ENCODE results near the gene INSRR. TPM values are rescaled to one million over a fixed set of nuclear protein-coding genes. Genes with fewer than 3 reads are reported as not detected.

Gene INSRR
- polyA plus RNA-seq, 2 of the 4 experiments (the other 2 are of a cell fraction) = not detected

GRCh38 chr1:156838972-156839371 lies 19.9 kb downstream of the INSRR start:
- WGBS (ENCODE audit: missing lambda C conversion rate) = 67% methylated on average over 4 of the region's 7 CpGs
- ATAC-seq = peak; percentile 60 to 85; a peak in 5 of 6 replicates
- peak in 1 of 2 experiments; percentile 72 for DNase-seq (ENCODE audit: low read depth in 1 of 2, low spot score in 1 of 2)
- ChIA-PET POLR2A (no interaction called here), CTCF (interaction anchor here (0.7 to 12.5 kb wide), 49 partner anchors 13 to 317 kb away, joined by 3 to 289 read pairs (median 6); partner anchors contain the start of genes CRABP2, INSRR, LRRC71 and NTRK1)
- no peak overlapping the region for H3K4me2 ChIP-seq
- no peaks in the 10 kb centered on the region for H3K9me3 ChIP-seq
- FAIRE-seq = no peak
- no peak overlapping the region for H3K4me3 ChIP-seq
- no peaks in the 10 kb centered on the region for H3K4me1 ChIP-seq
- no peak for TF ChIP-seq BHLHE40 (IDR thresholded peaks at IDR 0.05; ENCODE audit: low read depth, low read length)
- TF ChIP-seq, protein P1, sequence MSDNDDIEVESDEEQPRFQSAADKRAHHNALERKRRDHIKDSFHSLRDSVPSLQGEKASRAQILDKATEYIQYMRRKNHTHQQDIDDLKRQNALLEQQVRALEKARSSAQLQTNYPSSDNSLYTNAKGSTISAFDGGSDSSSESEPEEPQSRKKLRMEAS (IDR thresholded peaks at IDR 0.05) = no peak
- TF ChIP-seq SMC3 (IDR thresholded peaks at IDR 0.05) = peak; percentile 68
- TF ChIP-seq, protein P2, sequence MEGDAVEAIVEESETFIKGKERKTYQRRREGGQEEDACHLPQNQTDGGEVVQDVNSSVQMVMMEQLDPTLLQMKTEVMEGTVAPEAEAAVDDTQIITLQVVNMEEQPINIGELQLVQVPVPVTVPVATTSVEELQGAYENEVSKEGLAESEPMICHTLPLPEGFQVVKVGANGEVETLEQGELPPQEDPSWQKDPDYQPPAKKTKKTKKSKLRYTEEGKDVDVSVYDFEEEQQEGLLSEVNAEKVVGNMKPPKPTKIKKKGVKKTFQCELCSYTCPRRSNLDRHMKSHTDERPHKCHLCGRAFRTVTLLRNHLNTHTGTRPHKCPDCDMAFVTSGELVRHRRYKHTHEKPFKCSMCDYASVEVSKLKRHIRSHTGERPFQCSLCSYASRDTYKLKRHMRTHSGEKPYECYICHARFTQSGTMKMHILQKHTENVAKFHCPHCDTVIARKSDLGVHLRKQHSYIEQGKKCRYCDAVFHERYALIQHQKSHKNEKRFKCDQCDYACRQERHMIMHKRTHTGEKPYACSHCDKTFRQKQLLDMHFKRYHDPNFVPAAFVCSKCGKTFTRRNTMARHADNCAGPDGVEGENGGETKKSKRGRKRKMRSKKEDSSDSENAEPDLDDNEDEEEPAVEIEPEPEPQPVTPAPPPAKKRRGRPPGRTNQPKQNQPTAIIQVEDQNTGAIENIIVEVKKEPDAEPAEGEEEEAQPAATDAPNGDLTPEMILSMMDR (IDR thresholded peaks at IDR 0.05) = peak; percentile 81
- TF ChIP-seq RAD21 (conservative IDR thresholded peaks at IDR 0.05 in 1 of 2, IDR thresholded peaks at IDR 0.05 in 1 of 2) = peak; percentile 83 to 87
- no peak for TF ChIP-seq TP53 (CRISPR knock-in tag; IDR thresholded peaks at IDR 0.05)
- no peak for TF ChIP-seq JUN (IDR thresholded peaks at IDR 0.05)
- H3K27ac ChIP-seq = no peak overlapping the region

- Histone ChIP-seq H3K27ac (no peak overlapping the region), H3K4me2 (no peak overlapping the region), H3K4me3 (no peak overlapping the region), H3K9me3 (no peaks in the 10 kb centered on the region), H3K4me1 (no peaks in the 10 kb centered on the region)
- FAIRE-seq (no peak), ATAC-seq (no peak), DNase-seq (ENCODE audit: low read depth in 1 of 2, low spot score in 1 of 2) (no peak)
- ChIA-PET CTCF (interaction anchor here (0.8 to 12.5 kb wide), 16 partner anchors 11 to 148 kb away, joined by 3 to 289 read pairs (median 10); partner anchors contain the start of genes CRABP2, INSRR, NTRK1 and SH2D2A), POLR2A (no interaction called here)
- no peak for TF ChIP-seq TFCP2L1 (CRISPR knock-in tag; IDR thresholded peaks at IDR 0.05)
- TF ChIP-seq FOSL2 (IDR thresholded peaks at IDR 0.05) = no peak
- TF ChIP-seq FOSL2 (CRISPR knock-in tag; IDR thresholded peaks at IDR 0.05) = no peak
- no peak for TF ChIP-seq CEBPB (IDR thresholded peaks at IDR 0.05)
- no peak for TF ChIP-seq NPAS2 (CRISPR knock-in tag; IDR thresholded peaks at IDR 0.05; ENCODE audit: borderline replicate concordance)
- TF ChIP-seq, protein P3, sequence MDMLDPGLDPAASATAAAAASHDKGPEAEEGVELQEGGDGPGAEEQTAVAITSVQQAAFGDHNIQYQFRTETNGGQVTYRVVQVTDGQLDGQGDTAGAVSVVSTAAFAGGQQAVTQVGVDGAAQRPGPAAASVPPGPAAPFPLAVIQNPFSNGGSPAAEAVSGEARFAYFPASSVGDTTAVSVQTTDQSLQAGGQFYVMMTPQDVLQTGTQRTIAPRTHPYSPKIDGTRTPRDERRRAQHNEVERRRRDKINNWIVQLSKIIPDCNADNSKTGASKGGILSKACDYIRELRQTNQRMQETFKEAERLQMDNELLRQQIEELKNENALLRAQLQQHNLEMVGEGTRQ (IDR thresholded peaks at IDR 0.05) = no peak
- TF ChIP-seq ZNF302 (CRISPR knock-in tag; IDR thresholded peaks at IDR 0.05) = no peak
- no peak for TF ChIP-seq POLR2A (IDR thresholded peaks at IDR 0.05; ENCODE audit: low read length)
- no peak for TF ChIP-seq KDM1A (IDR thresholded peaks at IDR 0.05; ENCODE audit: low read depth)
- no peak for TF ChIP-seq RNF2 (IDR thresholded peaks at IDR 0.05; ENCODE audit: borderline replicate concordance, low read depth)
- TF ChIP-seq EHF (CRISPR knock-in tag; IDR thresholded peaks at IDR 0.05) = no peak
- TF ChIP-seq PHF8 (IDR thresholded peaks at IDR 0.05; ENCODE audit: borderline replicate concordance, low read depth) = no peak
- TF ChIP-seq CBX2 (IDR thresholded peaks at IDR 0.05; ENCODE audit: borderline replicate concordance, low read depth) = no peak
- no peak for TF ChIP-seq FOSB (CRISPR knock-in tag; IDR thresholded peaks at IDR 0.05)
- 47% methylated on average over 3 of the region's 4 CpGs for WGBS (ENCODE audit: missing lambda C conversion rate)
Observed at GRCh38 chr1:156836892-156837291, 22.0 kb downstream of the INSRR start.

DNA sequence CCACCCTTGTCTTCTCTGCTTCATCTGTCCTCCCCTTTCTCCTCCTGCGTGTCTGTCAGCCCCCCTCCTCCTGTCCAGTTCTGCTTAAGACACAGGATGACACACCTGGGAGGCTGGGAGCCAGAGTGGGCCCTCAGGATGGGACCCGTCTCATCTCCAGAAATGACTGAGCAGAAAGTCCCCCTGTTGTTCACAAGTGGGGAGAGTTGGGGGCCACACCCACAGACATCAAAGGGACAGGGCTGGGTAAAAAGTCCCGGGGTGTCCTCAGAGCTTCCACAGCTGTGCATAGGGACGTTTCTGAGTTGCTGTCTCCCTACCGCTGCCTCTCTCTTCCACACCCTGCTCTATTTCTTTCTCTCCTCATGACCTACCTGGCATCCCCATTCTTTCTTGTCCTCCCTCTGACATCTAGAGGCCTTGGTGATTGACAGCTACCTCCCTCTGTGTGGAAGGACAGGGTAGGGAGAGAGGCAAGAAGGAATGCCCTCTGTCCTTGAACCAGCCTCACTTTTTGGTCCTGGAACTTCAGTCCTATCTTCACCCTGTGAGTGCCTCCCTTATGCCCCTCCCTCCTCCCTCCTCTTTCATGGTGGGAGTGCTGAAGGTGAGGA lies 22.8 kb downstream of the INSRR start:
- Histone ChIP-seq H3K27ac (no peak overlapping the region), H3K4me2 (no peak overlapping the region), H3K4me3 (no peak overlapping the region), H3K9me3 (no peaks in the 10 kb centered on the region), H3K4me1 (no peaks in the 10 kb centered on the region)
- WGBS (ENCODE audit: missing lambda C conversion rate) = 46% methylated on average over 5 of the region's 5 CpGs
- no peak for FAIRE-seq
- ChIA-PET POLR2A (no interaction called here), CTCF (interaction anchor here (0.6 to 12.5 kb wide), 12 partner anchors 10 to 147 kb away, joined by 3 to 289 read pairs (median 14); partner anchors contain the start of genes CRABP2, INSRR and NTRK1)
- no peak for DNase-seq (ENCODE audit: low read depth in 1 of 2, low spot score in 1 of 2)
- TF ChIP-seq ZNF302 (CRISPR knock-in tag; IDR thresholded peaks at IDR 0.05) (no peak), KDM5A (IDR thresholded peaks at IDR 0.05) (no peak), CBX8 (IDR thresholded peaks at IDR 0.05) (no peak)
- TF ChIP-seq, protein P1 (IDR thresholded peaks at IDR 0.05) = no peak
- ATAC-seq = no peak

All from A549 (cell line).